GM12892 (cell line): ENCODE measurements around the gene PAQR8. TPM values are rescaled to one million over a fixed set of nuclear protein-coding genes. Genes with fewer than 3 reads are reported as not detected.

Source experiments
- DNase-seq: peaks from one replicate; pipeline ENCODE4 v3.0.0; 2011; ENCODE audit not compliant: insufficient read length
- FAIRE-seq: peaks from 2 replicates; lab custom pipeline; 2011; peaks lifted over from hg19 to GRCh38; lab: Jason Lieb, UNC
- POLR2A ChIP-seq: IDR thresholded peaks from 2 replicates; pipeline ENCODE4 v1.6.1; 2011; ENCODE audit warnings: low read depth, low read length, control low read depth
- POLR2AphosphoS5 ChIP-seq: IDR thresholded peaks from 2 replicates; pipeline ENCODE4 v1.6.1; 2011; ENCODE audit warnings: low read depth, low read length, control low read depth
- TAF1 ChIP-seq: IDR thresholded peaks from 2 replicates; pipeline ENCODE4 v1.6.1; 2011; ENCODE audit warnings: low read depth, mild to moderate bottlenecking, control low read depth, low read length, borderline replicate concordance
- polyA plus RNA-seq: library from polyadenylated mRNA; unstranded; fragments of >200 nt; gene quantifications from one replicate; pipeline ENCODE4 v1.2.1, GENCODE V29; 2012; ENCODE audit warnings: missing spikeins, inconsistent platforms; ENCODE audit not compliant: missing spikeins

PAQR8 gene
- 11.2 TPM for polyA plus RNA-seq

GRCh38 chr6:52361945-52362442 is at the start of gene PAQR8:
Gene PAQR8, plus strand, starts transcription at chr6:52362151. Its CDS starts 41,063 bp downstream, at chr6:52403214.
- TF ChIP-seq POLR2A (peak; percentile 51; the same call in 1 of the 2 replicates), TAF1 (peak; percentile 46; the same call in 1 of the 2 replicates), POLR2AphosphoS5 (no peak)
- FAIRE-seq, result peak; percentile 95
- peak; percentile 92 for DNase-seq

DNA sequence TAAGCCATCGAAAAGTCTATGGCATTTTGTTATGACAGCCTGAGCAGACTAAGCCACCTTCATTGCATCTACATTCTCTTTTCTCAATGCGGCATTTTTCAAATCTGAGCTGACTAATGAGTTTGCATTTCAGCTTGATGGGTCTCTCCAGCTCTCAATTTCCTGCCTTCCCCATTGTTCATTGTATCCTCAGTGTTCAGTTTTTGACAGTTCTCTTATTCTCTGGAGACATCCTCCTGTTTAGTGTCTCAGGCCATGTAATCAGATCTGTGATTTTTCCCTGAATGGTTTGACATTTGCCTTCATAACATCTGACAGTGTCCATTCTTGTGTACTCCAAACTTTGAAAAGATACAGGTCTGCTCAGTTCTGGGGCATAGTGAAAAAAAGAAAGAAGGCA is 49.5 kb upstream of the PAQR8 start:
- TF ChIP-seq POLR2A, result no peak
- TF ChIP-seq POLR2AphosphoS5, result no peak
- no peak for TF ChIP-seq TAF1
- DNase-seq, result no peak
- FAIRE-seq, result peak; percentile 5

DNA sequence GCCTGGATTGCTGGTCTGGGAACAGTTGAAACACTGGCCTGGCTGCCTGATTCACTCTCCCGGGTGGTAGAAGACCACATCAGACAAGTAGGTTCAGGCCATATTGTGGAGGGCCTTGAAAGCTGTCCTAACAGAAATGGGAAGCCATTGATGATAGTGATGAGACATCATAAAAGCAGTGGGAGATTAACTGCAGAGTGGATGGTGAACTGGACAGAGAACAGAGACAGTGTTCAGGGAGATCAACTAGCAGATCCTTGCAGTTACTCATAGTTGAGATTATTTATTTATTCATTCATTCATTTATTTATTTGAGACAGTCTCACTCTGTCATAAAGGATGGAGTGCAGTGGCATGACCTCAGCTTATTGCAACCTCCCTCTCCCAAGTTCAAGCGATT is 47.2 kb upstream of the PAQR8 start:
- FAIRE-seq (no peak), DNase-seq (no peak)

GRCh38 chr6:52317211-52317610 is 44.7 kb upstream of the PAQR8 start:
- no peak for FAIRE-seq
- no peak for TF ChIP-seq TAF1
- TF ChIP-seq POLR2AphosphoS5, result no peak
- TF ChIP-seq POLR2A, result no peak
- no peak for DNase-seq

More for the DNA sequence above, 47.2 kb upstream of the PAQR8 start:
- no peak for TF ChIP-seq TAF1
- no peak for TF ChIP-seq POLR2AphosphoS5
- TF ChIP-seq POLR2A, result no peak

- peak; percentile 67 for FAIRE-seq
- peak; percentile 42 for DNase-seq
- TF ChIP-seq POLR2AphosphoS5 (no peak), POLR2A (no peak), TAF1 (no peak)
Observed at GRCh38 chr6:52317841-52318581, 43.9 kb upstream of the PAQR8 start.

DNA sequence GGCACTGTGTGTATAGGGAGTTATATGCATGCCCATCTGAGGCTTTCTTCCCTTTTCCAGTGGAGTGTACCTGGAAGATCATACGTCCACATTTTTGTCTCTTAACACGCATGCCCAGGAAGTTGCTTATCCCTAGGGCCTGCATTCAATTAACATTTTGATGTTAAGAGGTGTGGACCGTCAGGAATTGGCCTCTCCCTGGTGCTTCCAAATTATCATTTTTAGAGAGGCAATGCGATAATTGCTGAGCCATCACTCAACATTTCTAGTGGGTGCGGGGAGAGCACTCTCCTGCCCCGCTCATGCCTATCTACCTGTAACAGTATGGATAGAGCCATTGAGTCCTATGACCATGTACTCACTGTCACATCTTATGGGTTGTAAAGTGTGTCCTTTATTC is 37.8 kb upstream of the PAQR8 start:
- DNase-seq (no peak), FAIRE-seq (no peak)
- TF ChIP-seq POLR2AphosphoS5 (no peak), TAF1 (no peak), POLR2A (no peak)

GRCh38 chr6:52325695-52326471 is 36.1 kb upstream of the PAQR8 start:
- DNase-seq, result no peak
- TF ChIP-seq POLR2A (no peak), POLR2AphosphoS5 (no peak), TAF1 (no peak)
- no peak for FAIRE-seq

GRCh38 chr6:52326540-52327364 is 35.2 kb upstream of the PAQR8 start:
- TF ChIP-seq POLR2A (no peak), POLR2AphosphoS5 (no peak), TAF1 (no peak)
- DNase-seq (no peak), FAIRE-seq (no peak)

- no peak for DNase-seq
- no peak for FAIRE-seq
- TF ChIP-seq POLR2A (no peak), TAF1 (no peak), POLR2AphosphoS5 (no peak)
Observed at GRCh38 chr6:52328303-52328662, 33.7 kb upstream of the PAQR8 start.

DNA sequence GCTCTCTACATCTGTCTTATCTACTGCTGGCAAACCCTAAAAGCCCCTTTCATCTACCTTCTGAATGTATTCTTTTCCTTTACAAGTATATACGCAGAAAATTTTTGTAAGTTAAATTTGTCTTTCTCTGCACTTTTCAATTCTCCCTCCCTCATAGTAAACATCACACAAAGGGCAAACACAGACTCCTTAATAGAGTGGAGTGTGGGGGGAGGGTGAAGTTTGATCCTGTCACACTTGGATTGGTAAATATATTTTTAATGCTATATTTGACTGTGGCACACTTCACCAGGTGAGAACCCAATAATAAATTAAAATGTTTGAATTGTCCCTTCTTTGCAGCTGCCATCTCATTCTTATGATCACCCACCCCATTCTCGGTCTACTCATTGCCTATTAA is 33.2 kb upstream of the PAQR8 start:
- FAIRE-seq (no peak), DNase-seq (no peak)

More for the DNA sequence above, 33.2 kb upstream of the PAQR8 start:
- TF ChIP-seq TAF1 (no peak), POLR2A (no peak), POLR2AphosphoS5 (no peak)
